NK-92 (cell line): ENCODE results near the gene TXNDC16.
"Not testable (repeated sequence)": the region's sequence is repeated elsewhere in the genome, so short reads cannot be mapped to it uniquely, and the experiment has no call there.

ENCODE experiments used
- DNase-seq: peaks from one replicate; lab custom pipeline; 2025; ENCODE audit not compliant: unreplicated experiment; lab: John Stamatoyannopoulos, UW

The TXNDC16 gene

DNA sequence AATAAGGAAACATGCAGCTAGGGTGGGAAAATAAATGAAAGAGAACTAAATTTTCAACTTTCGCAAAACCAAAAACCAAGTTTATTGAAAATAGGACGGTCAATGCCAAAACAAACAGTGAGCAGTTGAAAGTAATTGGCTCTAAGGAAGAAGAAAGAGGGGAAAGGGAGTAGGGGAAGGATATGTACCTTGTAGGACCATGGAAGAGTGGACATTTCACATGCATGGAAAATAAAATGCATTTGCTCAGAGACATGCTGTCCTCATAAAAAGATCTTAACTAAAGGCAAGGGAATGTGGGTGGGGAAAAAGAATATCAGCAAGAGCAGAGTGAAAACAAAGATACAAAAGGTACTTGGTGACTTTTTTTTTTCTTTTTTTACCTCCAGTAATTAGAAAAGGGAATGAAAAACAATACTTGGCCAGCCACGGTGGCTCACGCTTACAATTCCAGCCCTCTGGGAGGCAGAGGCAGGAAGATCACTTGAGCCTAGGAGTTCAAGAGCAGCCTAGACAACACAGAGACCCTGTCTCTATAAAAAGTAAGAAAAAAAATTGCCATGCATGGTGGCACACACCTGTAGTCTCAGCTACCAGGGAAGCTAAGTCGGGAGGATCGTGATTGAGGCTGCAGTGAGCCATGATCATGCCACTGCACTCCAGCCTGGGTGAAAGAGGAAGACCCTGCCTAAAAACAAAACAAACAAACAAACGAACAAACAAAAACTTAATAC, 6.6 kb downstream of the TXNDC16 start:
- no peak for DNase-seq

DNA sequence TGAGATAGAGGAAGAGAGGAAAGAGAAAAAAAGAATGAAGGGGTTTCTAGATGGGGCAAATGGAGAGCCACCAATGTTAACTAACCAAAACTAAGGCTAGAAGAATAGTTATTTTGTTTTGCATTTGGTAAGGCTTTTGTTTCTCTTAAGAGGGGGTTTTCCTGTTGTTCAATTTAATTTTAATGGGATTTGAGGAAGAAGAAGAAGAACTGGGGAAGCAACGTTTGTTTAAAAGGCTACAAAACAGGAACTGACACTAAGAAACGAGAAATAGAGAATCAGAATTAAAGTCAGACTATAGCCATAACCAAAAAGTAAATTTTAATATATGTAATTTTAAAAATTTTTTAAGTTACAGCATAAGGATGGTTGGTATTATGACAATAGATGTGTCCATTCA, 13.7 kb downstream of the TXNDC16 start:
- DNase-seq = no peak

DNA sequence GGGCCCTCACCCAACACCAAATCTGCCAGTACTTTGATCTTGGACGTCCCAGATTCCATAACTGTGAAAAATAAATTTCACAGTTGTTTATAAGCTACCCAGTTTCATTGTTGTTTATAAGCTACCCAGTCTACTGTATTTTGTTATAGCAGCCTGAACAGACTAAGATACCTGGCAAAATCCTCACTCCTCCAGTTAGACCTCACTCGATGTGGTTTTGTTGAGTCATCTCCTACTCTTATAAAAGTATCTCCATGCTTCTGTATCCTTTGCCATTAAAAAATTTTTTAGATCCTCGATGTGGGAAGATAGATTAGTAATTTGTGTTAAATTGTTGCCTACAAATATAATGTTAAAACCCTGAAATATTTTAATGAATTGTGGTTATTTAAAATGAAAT, 16.0 kb downstream of the TXNDC16 start:
- no peak for DNase-seq

DNA sequence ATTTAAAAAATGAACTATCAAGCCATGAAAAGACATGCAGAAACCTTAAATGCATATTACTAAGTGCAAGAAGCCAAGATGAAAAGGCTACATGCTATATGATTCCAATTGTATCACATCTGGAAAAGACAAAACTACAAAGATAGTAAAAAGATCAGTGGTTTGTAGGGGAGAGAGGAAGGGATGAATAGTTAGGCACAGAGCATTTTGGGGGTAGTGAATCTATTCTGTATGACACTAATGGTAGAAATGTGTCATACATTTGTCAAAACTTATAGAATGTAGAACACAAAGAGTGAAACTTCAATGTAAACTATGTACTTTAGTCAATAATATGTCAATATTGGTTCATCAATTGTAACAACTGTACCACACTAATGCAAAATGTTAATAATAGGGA, 20.8 kb downstream of the TXNDC16 start:
- no peak for DNase-seq

DNA sequence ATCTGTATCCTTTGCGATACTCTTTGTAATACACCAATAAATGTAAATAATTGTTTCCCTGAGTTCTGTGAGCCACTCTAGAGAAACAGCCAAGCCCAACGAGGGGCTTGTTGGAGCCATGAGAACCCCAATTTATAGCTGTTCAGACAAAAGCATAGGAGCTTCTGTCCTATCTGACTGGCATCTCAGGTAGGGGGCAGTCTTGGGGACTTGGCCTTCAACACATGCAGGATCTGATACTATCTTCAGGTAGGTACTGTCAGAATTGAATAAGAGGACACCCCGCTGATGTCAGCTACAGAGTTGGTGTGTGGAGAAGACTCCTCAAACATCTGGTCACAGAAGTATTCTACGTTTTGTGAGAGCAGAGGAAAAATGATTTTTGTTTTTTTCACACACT, 25.3 kb downstream of the TXNDC16 start:
- DNase-seq = no peak

DNA sequence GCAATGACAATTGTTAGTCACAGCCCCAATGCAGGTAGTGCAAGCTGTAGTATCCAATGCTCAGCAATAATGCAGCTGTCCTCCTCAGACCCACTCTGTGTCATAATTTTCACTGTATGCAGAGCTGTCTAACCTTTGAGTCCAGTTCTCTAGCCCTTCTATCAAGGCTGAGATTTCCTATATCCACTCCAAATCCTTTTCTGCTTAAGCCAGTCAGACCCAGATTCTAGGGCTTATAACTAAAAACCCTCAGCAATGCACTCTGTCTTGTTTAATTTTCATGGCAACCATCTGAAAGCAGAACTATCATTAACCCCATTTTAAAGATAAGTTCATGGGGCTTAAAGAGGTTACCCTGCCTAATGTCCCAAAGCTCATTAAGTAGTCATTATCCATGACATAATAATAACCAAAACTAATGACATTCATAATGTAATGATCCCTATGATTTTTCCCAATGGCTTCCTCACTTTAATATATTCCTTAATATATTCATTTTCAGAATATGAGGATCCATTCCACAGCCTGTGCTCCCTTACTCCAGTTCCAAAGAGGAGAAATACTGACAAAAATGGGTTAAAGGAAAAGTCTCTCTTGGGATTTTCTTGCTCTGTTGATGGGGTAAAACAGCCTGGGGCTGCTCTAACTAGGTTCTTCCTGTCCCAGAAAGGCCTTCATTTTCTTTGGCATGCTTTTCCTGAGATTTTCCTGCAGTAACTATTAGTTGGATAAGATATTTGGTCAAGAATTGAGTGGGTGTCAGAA, 29.5 kb downstream of the TXNDC16 start:
- no peak for DNase-seq

DNA sequence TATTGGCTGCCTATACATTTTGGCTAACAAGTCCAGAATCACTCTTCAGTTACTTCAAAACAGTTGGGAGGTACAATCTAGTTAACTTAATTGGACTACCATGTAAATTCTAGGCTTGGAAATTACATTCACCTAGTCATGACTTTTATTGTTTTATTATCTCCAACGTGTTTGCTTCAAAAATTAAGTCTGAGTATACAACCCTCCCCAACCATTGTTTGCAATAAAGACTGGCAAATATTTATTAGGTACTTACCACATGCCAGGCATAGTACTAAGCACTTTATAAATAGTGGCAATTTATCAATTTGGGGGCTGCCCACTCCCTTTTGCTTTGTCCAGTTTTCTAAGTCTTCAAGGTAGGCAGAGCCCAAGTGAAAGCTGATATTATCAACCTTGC, 30.3 kb downstream of the TXNDC16 start:
- no peak for DNase-seq

DNA sequence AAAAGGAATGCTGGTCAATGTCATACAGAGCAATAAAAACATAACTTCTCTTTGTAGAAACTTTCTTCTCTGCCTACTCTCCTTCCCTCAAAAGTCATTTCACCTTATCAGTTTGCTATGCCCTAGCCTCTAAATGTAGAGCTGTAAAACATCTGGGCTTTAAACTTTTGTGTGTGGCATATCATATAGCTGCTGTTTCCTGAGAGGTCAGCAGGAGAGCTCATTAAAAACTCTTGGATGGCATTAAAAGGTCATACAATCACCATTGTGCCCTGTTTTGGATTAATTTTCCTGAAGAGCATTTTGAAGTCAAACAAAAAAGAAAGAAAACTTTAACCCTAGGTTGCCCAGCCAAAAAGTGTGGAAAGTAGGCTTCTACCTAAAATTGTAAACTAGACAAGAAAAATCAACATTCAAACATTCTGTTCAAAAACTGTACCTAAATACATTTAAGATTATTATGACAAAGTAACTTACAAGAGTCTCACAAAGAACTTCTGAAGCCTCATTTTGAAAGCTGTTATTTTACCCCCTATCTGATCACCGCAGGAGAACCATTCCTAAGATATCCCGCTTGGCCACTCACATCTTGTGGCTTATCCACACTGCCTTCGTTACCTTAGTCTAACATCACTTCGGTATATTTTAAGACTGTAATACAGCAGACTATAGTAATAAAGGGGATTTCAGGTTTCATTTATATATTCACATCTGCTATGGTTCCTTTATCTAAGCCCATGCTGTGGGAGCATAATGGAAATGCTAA, 38.1 kb downstream of the TXNDC16 start:
- DNase-seq = no peak

DNA sequence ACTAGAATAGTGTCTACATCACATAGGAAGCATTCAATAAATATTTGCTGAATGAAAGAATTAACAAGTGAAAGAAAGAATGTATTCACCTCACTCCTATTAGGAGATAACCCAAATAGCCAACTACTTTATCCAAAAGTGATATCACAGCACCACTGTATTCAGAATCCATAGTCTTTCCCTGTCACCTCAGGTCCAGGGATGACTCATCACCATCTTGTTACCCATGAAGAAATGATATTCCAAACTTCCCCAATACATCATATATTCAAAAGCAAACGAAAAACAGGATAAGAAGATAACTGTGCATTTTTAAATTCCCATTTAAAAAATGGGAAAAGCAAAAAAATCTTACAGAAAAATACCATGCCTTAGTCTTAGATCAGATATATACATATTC, 39.1 kb downstream of the TXNDC16 start:
- no peak for DNase-seq

DNA sequence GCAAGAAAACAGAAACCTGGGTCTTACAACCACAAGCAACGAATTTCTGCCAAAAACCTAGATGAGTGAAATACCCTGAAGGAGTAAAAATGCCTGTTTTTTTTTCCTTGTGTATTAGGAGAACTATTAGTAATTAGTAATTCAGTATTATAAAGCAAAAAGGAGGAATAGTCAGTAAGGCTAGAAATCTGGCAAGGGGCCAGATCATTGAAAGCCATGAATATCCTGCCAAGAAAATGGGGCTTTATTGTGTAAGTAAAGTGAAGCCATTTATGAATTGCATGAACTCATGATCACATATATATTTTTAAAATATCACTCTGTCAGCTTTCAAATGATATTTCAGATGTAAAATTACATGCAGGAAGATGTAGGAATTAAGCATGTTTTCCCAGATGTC, 57.9 kb downstream of the TXNDC16 start:
- no peak for DNase-seq

DNA sequence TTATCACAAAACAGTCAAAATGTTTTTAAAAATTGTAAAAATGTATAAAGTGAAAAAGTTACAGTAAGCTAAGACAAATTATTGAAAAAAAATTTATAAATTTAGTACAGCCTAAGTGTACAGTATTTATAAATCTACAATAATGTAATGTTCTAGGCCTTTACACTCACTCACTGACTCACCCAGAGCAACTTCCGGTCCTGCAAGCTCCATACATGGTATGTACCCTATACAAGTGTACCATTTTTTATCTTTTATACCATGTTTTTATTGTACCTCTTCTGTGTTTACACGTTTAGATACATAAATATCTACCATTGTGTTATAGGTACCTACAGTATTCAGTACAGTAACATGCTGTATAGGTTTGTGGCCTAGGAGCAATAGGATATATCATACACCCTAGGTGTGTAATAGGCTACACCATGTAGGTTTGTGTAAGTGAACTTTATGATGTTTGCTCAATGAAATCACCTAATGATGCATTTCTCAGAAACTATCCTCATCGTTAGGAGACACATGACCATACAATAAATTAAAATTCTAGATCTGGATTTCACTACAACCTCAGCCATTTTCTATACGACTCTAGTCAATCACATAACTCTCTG, 66.8 kb downstream of the TXNDC16 start:
- no peak for DNase-seq

DNA sequence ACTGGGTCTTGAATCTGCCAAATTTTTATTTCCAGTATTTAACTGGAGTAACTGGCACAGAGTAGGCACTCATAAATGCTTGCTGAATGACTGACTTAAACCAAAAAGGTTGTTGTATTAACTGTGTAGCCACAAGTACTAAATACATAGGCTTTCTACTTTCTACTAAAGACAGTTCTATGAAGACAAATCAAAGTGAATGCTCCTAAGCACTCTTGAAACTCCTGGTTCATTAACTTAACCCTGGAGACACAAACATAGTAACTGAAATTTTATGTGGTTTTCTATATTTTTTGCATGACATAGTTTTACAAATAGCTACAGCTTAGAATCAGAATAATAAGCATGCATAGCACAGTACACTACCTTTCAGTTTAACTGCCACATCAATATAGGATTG, 70.4 kb downstream of the TXNDC16 start:
- no peak for DNase-seq

DNA sequence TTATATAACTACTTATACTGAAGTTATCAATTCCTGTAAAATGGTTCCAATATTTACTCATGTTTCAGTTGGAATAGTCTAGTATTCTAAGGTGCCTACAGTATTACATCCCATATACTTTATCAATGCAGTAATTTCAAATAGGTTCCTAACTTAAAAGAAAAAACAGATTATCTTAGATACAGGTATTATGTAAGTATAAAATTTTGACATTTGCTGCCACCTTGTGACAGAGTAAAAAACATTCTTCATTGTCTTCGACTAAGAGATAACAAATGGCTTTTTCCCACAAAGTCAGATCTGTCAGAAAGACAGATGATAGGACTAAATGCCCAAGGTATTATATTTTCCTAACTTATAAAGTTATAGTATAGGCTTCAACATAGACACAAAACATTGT, 78.7 kb downstream of the TXNDC16 start:
- no peak for DNase-seq

DNA sequence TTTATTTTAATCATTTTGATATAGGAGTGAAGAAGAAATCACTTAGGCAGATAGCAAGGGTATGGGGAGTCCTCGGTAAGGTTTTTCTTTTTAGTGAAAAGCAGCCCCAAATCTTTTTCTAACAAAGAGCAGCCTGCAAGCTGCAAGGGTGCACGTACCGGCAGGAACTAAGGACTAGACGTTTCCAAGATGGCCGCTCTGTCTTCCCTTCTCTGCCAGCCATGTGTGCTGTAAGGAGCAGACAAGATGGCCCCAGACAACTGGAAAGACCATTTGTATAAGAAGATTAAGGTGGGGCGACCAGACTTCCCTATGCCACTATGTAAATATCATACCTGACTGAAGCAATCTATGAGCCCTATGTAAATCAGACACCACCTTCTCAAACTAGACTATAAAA, 79.6 kb downstream of the TXNDC16 start:
- no peak for DNase-seq

DNA sequence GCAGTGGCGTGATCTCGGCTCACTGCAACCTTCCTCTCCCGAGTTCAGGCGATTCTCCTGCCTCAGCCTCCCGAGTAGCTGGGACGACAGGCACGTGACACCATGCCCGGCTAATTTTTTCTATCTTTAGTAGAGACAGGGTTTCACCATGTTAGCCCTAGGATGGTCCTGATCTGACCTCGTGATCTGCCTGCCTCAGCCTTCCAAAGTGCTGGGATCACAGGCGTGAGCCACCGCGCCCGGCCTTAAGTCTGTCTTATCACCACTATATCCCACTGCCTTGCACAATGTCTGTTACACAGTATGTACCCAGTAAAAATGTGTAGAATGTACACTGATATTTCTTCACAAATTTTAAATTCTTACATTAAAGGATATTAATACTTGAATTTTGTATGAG, 80.1 kb downstream of the TXNDC16 start:
- DNase-seq = not testable (repeated sequence)

DNA sequence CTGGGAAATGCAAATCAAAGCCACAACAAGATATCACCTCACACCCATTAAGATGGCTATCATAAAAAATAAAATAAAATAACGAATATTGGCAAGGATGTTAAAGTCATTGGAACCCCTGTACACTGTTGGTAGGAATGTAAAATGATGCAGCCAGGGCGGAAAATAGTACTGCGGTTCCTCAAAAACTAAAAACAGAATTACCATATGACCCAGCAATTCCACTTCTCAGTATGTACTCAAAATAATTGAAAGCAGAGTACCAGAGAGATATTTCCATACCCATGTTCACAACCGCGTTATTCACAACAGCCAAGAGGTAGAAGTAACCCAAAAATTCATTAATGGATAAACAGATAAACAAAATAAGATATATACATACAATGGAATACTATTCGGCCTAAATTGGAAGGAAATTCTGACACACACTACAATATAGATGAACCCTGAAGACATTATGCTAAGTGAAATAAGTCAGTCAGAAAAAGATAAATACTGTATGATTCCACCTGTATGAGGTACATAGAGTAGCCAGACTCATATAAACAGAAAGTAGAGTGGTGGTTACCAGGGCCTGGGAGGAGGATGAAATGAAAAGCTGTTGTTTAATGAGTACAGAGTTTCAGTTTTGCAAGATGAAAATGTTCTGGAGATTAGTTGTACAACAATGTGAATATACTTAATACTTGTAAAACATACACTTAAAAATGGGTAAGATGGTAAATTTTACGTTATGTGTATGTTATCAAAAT, 84.6 kb downstream of the TXNDC16 start:
- DNase-seq = no peak

DNA sequence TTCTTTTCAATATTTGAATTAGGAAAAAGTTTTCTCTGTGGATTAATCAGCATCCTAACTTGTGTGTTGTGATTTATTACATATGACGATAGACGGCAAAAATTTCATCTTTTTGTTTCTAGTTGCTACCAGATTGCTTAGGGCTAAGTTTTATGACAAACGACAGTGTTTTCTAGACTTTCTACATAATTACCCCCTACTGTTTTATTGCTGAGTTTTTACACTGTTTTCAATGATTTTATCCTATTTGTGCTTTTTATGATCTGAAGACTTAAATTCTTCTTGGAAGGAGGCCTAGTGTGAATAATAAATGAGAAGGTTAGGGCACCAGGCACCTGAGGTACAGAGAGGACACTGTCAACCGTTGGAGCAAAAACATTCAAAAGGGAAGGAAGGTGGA, 88.1 kb downstream of the TXNDC16 start:
- no peak for DNase-seq

DNA sequence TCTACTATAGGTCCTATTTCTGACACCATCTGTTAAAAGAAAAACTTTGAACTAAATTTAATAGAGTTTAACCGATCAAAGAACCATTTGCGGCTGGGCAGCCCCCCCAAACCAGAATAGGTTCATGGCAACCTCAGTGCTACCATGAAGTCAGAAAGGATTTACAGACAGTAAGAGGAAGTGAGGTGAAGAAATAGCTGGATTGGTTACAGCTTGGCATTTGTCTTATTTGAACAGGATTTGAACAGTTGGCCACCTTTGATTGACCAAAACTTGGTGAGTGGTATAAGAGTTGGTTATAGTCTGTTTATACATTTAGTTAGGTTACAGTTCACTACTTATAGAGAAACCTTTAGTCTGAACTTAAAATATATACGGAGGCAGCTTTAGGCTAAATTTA, 88.9 kb downstream of the TXNDC16 start:
- no peak for DNase-seq

DNA sequence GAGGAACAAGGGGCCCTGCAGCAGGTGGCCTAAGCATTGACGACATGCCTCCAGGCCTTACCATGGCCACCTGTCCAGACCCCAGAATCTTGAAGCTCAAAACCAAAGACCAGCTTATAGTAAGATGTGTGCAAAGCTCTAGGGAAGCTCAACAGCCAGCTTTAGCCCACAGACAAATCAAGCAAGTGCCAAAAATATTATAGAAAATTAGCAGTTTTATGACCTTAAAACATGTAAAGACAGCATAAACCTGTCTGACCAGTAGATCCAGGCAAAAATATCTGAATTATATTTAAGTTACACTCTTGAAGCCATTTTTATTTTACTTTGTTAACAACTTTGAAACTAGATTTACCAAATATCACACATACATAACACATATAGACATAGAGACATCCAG, 90.6 kb downstream of the TXNDC16 start:
- DNase-seq = no peak

DNA sequence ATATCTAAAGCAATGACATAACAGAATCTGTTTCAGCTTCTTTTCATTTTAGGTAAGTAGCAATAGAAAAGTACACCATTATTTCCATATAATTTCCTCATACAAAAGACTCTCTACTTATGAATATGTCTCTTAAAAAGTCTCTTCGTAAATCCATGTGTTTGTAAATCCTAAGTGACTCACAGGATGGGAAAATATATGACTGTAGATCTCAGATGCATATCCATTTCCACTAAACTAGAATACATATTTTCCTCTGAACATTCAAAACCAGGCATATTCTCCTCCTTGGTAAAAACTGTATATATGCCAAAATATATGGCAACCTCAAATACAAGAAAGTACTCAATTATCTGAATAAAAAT, 93.6 kb downstream of the TXNDC16 start:
- no peak for DNase-seq

DNA sequence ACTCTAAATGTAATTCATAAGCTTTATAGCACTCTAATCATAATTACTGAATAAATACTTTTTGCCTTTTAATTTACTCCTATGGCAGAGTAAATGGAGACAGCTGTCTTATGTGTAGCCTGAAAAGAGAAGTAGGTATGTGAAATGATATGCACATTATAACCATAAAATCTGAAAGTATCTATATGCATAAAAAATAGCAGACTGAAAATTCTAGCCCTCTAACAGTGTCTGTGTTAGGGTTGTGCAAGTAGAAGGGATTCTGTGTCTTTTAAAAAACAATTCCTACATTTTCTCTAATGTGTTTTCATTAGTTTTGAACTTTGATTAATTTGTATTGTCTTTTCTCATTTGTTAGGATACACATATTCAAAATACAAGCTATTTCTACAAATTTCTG, 94.9 kb downstream of the TXNDC16 start:
- DNase-seq = no peak
